H9 (cell line): Measurements from ENCODE around the gene XXYLT1. TPM values are rescaled to one million over a fixed set of nuclear protein-coding genes. Genes with fewer than 3 reads are reported as not detected.

Experiments
- DNase-seq: peaks from one replicate; pipeline ENCODE4 v3.0.0-alpha.2; 2017
- H2AFZ ChIP-seq: one replicate; pipeline ENCODE4 v1.6.1; 2013; ENCODE audit warnings: mild to moderate bottlenecking, low read length, control low read depth, moderate library complexity
- H2AK5ac ChIP-seq: 2 replicates; pipeline ENCODE4 v1.6.1; 2013; ENCODE audit warnings: low read length, control low read depth, mixed read lengths; ENCODE audit not compliant: insufficient read length
- H2BK120ac ChIP-seq: one replicate; pipeline ENCODE4 v1.6.1; 2013; ENCODE audit warnings: low read depth, mild to moderate bottlenecking, low read length, control low read depth, inconsistent platforms; ENCODE audit not compliant: poor library complexity, severe bottlenecking
- H2BK12ac ChIP-seq: 2 replicates; pipeline ENCODE4 v1.6.1; 2013; ENCODE audit warnings: low read length, control low read depth, mixed read lengths, low read depth; ENCODE audit not compliant: insufficient read length
- H2BK15ac ChIP-seq: 2 replicates; pipeline ENCODE4 v1.6.1; 2013; ENCODE audit warnings: low read depth, low read length, control low read depth
- H2BK20ac ChIP-seq: one replicate; pipeline ENCODE4 v1.6.1; 2013; ENCODE audit warnings: low read depth, mild to moderate bottlenecking, low read length, control low read depth, inconsistent platforms; ENCODE audit not compliant: poor library complexity, severe bottlenecking
- H2BK5ac ChIP-seq: 2 replicates; pipeline ENCODE4 v1.6.1; 2013; ENCODE audit warnings: low read length, control low read depth, mixed read lengths; ENCODE audit not compliant: insufficient read length
- H3K14ac ChIP-seq: 2 replicates; pipeline ENCODE4 v1.6.1; 2013; ENCODE audit warnings: low read length, control low read depth; ENCODE audit not compliant: insufficient read depth
- H3K18ac ChIP-seq: 2 replicates; pipeline ENCODE4 v1.6.1; 2013; ENCODE audit warnings: low read depth, mild to moderate bottlenecking, mixed read lengths, low read length, control low read depth; ENCODE audit not compliant: insufficient read length
- H3K23ac ChIP-seq: 2 replicates; pipeline ENCODE4 v1.6.1; 2013; ENCODE audit warnings: low read length, control low read depth, mixed read lengths, low read depth; ENCODE audit not compliant: insufficient read length
- H3K23me2 ChIP-seq: 2 replicates; pipeline ENCODE4 v1.6.1; 2013; ENCODE audit warnings: low read depth, mild to moderate bottlenecking, mixed read lengths, low read length, control low read depth; ENCODE audit not compliant: insufficient read length, poor library complexity, severe bottlenecking
- H3K27ac ChIP-seq: 2 replicates; pipeline ENCODE4 v1.5.1; 2013; ENCODE audit warnings: low read length, control low read depth, mixed read lengths, low read depth; ENCODE audit not compliant: insufficient read length
- H3K27me3 ChIP-seq: 2 replicates; pipeline ENCODE4 v1.6.1; 2013; ENCODE audit warnings: low read length, control low read depth, inconsistent platforms; ENCODE audit not compliant: insufficient read depth
- H3K4ac ChIP-seq: 2 replicates; pipeline ENCODE4 v1.6.1; 2013; ENCODE audit warnings: low read depth, mild to moderate bottlenecking, control low read depth, inconsistent platforms, low read length, moderate library complexity
- H3K4me1 ChIP-seq: 2 replicates; pipeline ENCODE4 v1.6.1; 2013; ENCODE audit warnings: low read length, control low read depth, inconsistent platforms; ENCODE audit not compliant: insufficient read depth
- H3K4me2 ChIP-seq: 2 replicates; pipeline ENCODE4 v1.6.1; 2013; ENCODE audit warnings: low read length, control low read depth, mixed read lengths; ENCODE audit not compliant: insufficient read length, insufficient read depth
- H3K56ac ChIP-seq: 2 replicates; pipeline ENCODE4 v1.6.1; 2013; ENCODE audit warnings: low read depth, mild to moderate bottlenecking, mixed read lengths, low read length, control low read depth; ENCODE audit not compliant: insufficient read length
- H3K79me1 ChIP-seq: 2 replicates; pipeline ENCODE4 v1.6.1; 2013; ENCODE audit warnings: low read depth, mild to moderate bottlenecking, moderate library complexity, low read length, control low read depth, inconsistent platforms; ENCODE audit not compliant: insufficient read depth, poor library complexity, severe bottlenecking
- H3K79me2 ChIP-seq: 2 replicates; pipeline ENCODE4 v1.6.1; 2013; ENCODE audit warnings: low read length, control low read depth, inconsistent platforms; ENCODE audit not compliant: insufficient read depth
- H3K9ac ChIP-seq: 2 replicates; pipeline ENCODE4 v1.6.1; 2013; ENCODE audit warnings: low read length, control low read depth, mixed read lengths; ENCODE audit not compliant: insufficient read length; ENCODE audit errors: extremely low read depth
- H3K9me3 ChIP-seq: one replicate; pipeline ENCODE4 v1.6.1; 2013; ENCODE audit warnings: low read depth, low read length, inconsistent platforms; ENCODE audit not compliant: control insufficient read depth
- H3T11ph ChIP-seq: one replicate; pipeline ENCODE4 v1.6.1; 2013; ENCODE audit warnings: mild to moderate bottlenecking, low read length, control low read depth, inconsistent platforms
- H4K20me1 ChIP-seq: one replicate; pipeline ENCODE4 v1.6.1; 2013; ENCODE audit not compliant: control insufficient read depth, insufficient read length, insufficient read depth
- H4K5ac ChIP-seq: 2 replicates; pipeline ENCODE4 v1.6.1; 2013; ENCODE audit warnings: low read depth, mild to moderate bottlenecking, mixed read lengths, low read length, control low read depth; ENCODE audit not compliant: insufficient read length
- H4K8ac ChIP-seq: replicated peaks from 2 replicates; pipeline ENCODE4 v1.6.1; 2013; ENCODE audit warnings: low read length, control low read depth, mixed read lengths, low read depth; ENCODE audit not compliant: insufficient read length
- H4K91ac ChIP-seq: 2 replicates; pipeline ENCODE4 v1.6.1; 2013; ENCODE audit warnings: low read depth, mild to moderate bottlenecking, moderate library complexity, mixed read lengths, low read length, control low read depth; ENCODE audit not compliant: insufficient read length
- H3K27ac Mint-ChIP-seq, 3 experiments: 2 replicates in 2 of 3; 3 replicates in 1 of 3; pipeline ENCODE4 v1.8.0; 2020 to 2021; ENCODE audit warnings: mixed read lengths in 3 of 3, mild to moderate bottlenecking in 1 of 3, moderate library complexity in 1 of 3
- H3K27me3 Mint-ChIP-seq: 2 replicates; pipeline ENCODE4 v1.8.0; 2021; ENCODE audit warnings: low read depth, mild to moderate bottlenecking, moderate library complexity, mixed read lengths
- H3K36me3 Mint-ChIP-seq, 3 experiments: 2 replicates in 2 of 3; 3 replicates in 1 of 3; pipeline ENCODE4 v1.8.0; 2020 to 2021; ENCODE audit warnings: low read depth in 3 of 3, mixed read lengths in 3 of 3; ENCODE audit not compliant: insufficient read depth in 1 of 3
- H3K4me1 Mint-ChIP-seq, 2 experiments: 2 replicates each; pipeline ENCODE4 v1.8.0; 2020; ENCODE audit warnings: mixed read lengths in 2 of 2
- H3K4me3 Mint-ChIP-seq, 2 experiments: 2 replicates in 1 of 2; 3 replicates in 1 of 2; pipeline ENCODE4 v1.8.0; 2020 to 2021; ENCODE audit warnings: mild to moderate bottlenecking in 2 of 2, mixed read lengths in 2 of 2, moderate library complexity in 1 of 2
- H3K9me3 Mint-ChIP-seq, 2 experiments: 2 replicates in 1 of 2; 3 replicates in 1 of 2; pipeline ENCODE4 v1.8.0; 2020; ENCODE audit warnings: mild to moderate bottlenecking in 2 of 2, mixed read lengths in 2 of 2, moderate library complexity in 1 of 2
- CTCF ChIP-seq: fragments of 200-600 bp; sonication (generic); conservative IDR thresholded peaks from 3 replicates; pipeline ENCODE4 v1.8.0; 2021; ENCODE audit warnings: antibody characterized with exemption, mild to moderate bottlenecking
- WGBS: extraction: QIAGEN DNeasy Blood & Tissue Kit; methylation state at CpG from one replicate; pipeline ENCODE4 v1.1.7; 2013; ENCODE audit warnings: missing lambda C conversion rate, low lambda C conversion rate, mixed read lengths; ENCODE audit not compliant: insufficient read length; ENCODE audit errors: extremely low coverage; 5-methylcytosine and 5-hydroxymethylcytosine counted together
- total RNA-seq: library from RNA; stranded (reverse); gene quantifications from 2 replicates; pipeline ENCODE4 v1.2.1, GENCODE V29; 2021

The XXYLT1 gene
- total RNA-seq, 1 experiment from 2014 or later: 22.7 TPM

GRCh38 chr3:195133013-195133412 lies 137.9 kb downstream of the XXYLT1 start:
- WGBS: no CpG with 5 or more reads among the region's 4 CpGs
- Histone ChIP-seq H4K20me1 (no peaks in the 10 kb centered on the region), H2BK5ac (no peak overlapping the region), H3K14ac (no peak overlapping the region), H3K4me2 (no peak overlapping the region), H3T11ph (no peak overlapping the region), H3K23me2 (no peaks in the 10 kb centered on the region), H3K18ac (no peak overlapping the region), H3K27me3 (no peaks in the 10 kb centered on the region), H3K9me3 (no peaks in the 10 kb centered on the region), H2BK15ac (no peak overlapping the region), H3K4me1 (no peaks in the 10 kb centered on the region), H3K9ac (no peak overlapping the region), H3K79me2 (no peaks in the 10 kb centered on the region; the same call in 1 of the 2 replicates), H4K91ac (no peak overlapping the region), H2BK20ac (no peak overlapping the region), H4K8ac (no peak overlapping the region), H2AFZ (no peak overlapping the region), H2AK5ac (no peak overlapping the region), H2BK120ac (no peak overlapping the region), H4K5ac (no peak overlapping the region), H3K79me1 (no peaks in the 10 kb centered on the region), H3K27ac (no peak overlapping the region), H3K4ac (no peak overlapping the region), H3K23ac (no peak overlapping the region), H3K56ac (no peak overlapping the region), H2BK12ac (no peak overlapping the region)
- Mint-ChIP-seq H3K9me3 (no peaks in the 10 kb centered on the region), H3K27me3 (no peaks in the 10 kb centered on the region), H3K36me3 (no peaks in the 10 kb centered on the region), H3K4me1 (peaks cover 4 to 8% of the 10 kb centered on the region in 2 experiments; a peak in 2 of 4 replicates), H3K27ac (no peak overlapping the region; a peak in 1 of 7 replicates), H3K4me3 (no peak overlapping the region)
- TF ChIP-seq CTCF: no peak
- DNase-seq: no peak
